WERI-Rb-1 (cell line): Measurements from ENCODE around the gene CHRNB4.
A peak's percentile ranks its signal among the peaks of the same experiment; 100 is the strongest.

Source experiments
- DNase-seq: peaks from one replicate; pipeline ENCODE4 v3.0.0-alpha.2; 2020
- H3K27ac ChIP-seq: fragments of 250-450 bp; sonication (Bioruptor Pico); 2 replicates; pipeline ENCODE4 v1.5.1; 2020; ENCODE audit warnings: mild to moderate bottlenecking, moderate library complexity
- H3K27me3 ChIP-seq: fragments of 250-450 bp; sonication (Bioruptor Pico); 2 replicates; pipeline ENCODE4 v1.5.1; 2021; ENCODE audit warnings: mild to moderate bottlenecking, low read depth, moderate library complexity; ENCODE audit not compliant: insufficient read depth, severe bottlenecking
- H3K36me3 ChIP-seq: fragments of 250-450 bp; sonication (Bioruptor Pico); 2 replicates; pipeline ENCODE4 v1.5.1; 2020; ENCODE audit warnings: mild to moderate bottlenecking, moderate library complexity
- H3K4me3 ChIP-seq: 2 replicates; pipeline ENCODE4 v1.5.1; 2011; ENCODE audit warnings: low read depth, mild to moderate bottlenecking, control low read depth, low read length
- H3K9me3 ChIP-seq: fragments of 250-450 bp; sonication (Bioruptor Pico); 2 replicates; pipeline ENCODE4 v1.5.1; 2021; ENCODE audit warnings: mild to moderate bottlenecking, moderate library complexity; ENCODE audit not compliant: severe bottlenecking
- TF ChIP-seq, protein P1 (sequence below): IDR thresholded peaks from 2 replicates; pipeline ENCODE4 v1.5.1; 2011; ENCODE audit warnings: low read depth, mild to moderate bottlenecking, control low read depth, inconsistent platforms, low read length

Gene CHRNB4

DNA sequence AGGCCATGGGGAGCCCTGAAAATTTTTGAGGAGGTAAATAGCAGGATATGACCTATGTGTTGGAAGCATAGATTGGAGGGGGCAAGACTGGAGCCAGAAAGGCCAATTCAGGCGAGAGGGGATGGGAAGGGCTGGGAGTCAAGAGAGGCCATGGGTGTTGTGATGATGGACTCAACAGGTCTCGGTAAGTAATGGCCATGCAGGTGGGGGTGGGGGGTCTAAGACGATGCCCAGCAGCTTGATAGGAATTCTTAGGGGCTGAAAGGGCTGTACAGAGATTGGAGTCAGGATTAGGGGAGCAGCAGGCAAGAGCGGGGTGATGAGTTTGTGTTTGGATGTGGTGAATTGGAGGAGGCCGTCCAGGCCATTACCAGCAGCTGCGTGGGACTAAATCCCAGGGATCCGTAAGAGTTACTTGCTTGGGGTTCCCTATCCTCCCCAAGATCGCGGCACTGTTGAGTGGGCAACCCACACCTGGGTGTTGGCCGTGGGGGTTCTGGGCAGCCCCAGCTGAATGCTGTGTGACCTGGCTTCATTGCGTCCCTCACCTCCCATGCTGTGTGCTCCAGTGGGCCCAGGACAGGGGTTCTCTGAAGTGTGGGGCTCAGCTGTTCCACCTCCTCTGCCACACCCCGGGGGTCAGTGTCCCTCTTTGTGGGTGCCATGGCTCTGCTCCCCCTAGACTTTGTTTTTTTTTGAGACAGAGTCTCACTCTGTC is 41.8 kb upstream of the CHRNB4 start:
- no peak for DNase-seq
- Histone ChIP-seq H3K27me3 (no peaks in the 10 kb centered on the region), H3K36me3 (no peaks in the 10 kb centered on the region), H3K9me3 (no peaks in the 10 kb centered on the region), H3K27ac (peak overlapping the region; percentile 91), H3K4me3 (no peak overlapping the region)
- TF ChIP-seq, protein P1, sequence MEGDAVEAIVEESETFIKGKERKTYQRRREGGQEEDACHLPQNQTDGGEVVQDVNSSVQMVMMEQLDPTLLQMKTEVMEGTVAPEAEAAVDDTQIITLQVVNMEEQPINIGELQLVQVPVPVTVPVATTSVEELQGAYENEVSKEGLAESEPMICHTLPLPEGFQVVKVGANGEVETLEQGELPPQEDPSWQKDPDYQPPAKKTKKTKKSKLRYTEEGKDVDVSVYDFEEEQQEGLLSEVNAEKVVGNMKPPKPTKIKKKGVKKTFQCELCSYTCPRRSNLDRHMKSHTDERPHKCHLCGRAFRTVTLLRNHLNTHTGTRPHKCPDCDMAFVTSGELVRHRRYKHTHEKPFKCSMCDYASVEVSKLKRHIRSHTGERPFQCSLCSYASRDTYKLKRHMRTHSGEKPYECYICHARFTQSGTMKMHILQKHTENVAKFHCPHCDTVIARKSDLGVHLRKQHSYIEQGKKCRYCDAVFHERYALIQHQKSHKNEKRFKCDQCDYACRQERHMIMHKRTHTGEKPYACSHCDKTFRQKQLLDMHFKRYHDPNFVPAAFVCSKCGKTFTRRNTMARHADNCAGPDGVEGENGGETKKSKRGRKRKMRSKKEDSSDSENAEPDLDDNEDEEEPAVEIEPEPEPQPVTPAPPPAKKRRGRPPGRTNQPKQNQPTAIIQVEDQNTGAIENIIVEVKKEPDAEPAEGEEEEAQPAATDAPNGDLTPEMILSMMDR: no peak

DNA sequence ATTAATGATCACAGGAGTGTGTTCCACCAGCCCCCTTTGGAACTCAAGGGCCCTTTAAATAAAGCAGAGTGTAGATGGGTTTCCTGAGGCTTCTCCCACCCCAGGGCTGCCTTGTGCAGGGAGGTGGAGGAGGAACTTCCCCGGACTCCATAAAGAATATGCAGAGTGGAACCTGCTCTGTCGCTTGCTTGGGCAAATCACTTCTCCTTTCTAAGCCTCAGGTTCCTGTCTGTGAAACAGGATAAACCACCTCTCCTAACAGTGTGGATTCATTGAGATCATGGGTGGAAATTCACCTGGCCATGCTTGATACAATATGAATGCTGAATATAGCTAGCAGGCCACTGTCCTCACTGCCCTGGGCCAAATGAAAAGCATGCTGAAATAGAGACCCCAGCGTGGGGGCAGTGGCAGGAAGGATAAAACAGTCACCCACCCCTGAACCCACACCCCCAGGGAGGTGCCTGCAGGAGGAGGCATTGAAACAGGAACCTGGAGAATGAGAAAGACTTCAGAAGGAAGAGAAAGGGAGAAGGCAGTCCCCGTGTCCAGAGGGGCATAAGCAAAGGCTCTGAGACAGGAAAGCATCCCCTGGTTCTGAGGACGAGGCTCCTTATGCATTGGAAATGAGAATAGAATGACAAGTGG is 41.1 kb upstream of the CHRNB4 start:
- no peaks in the 10 kb centered on the region for H3K27me3 ChIP-seq
- DNase-seq: no peak
- peak overlapping the region; percentile 91 for H3K27ac ChIP-seq
- no peaks in the 10 kb centered on the region for H3K36me3 ChIP-seq
- no peaks in the 10 kb centered on the region for H3K9me3 ChIP-seq
- no peak overlapping the region for H3K4me3 ChIP-seq
- TF ChIP-seq, protein P1: no peak

DNA sequence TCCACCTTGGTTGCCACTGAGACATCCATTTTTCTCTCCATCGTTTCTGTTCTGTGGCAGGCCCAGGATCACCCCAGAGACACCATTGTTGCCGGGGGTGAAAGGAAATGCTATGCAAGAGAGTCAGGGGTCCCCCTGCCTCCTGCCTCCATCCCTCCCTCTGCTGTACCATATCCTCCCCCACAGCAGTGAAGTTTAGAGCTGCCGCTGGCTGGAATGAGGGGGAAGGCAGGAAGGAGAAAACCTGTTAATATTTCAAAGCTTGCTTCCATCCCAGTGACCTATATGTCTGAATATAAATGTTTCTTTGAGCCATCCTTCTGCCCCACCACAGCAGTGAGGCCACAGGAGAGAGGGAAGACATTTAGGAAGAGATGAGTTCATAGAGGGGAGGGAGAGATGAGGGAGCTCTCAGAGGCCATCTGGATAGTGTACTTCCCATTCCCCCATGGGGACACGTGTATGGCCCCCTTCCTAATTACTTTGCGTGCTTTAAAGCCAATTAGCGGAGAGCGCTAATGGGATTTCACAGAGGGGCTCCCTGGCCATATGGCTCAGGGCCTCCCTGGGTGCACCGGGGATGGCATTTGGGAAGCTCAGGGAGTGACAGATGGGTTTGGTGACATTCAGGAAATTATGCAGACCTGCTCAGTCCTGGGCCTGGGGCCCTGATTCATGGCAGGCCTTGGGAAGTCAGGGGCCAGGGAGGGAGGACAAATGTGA is 40.4 kb upstream of the CHRNB4 start:
- Histone ChIP-seq H3K4me3 (no peak overlapping the region), H3K36me3 (no peaks in the 10 kb centered on the region), H3K27me3 (no peaks in the 10 kb centered on the region), H3K27ac (peak overlapping the region; percentile 91), H3K9me3 (no peaks in the 10 kb centered on the region)
- TF ChIP-seq, protein P1: no peak
- peak; percentile 98 for DNase-seq

DNA sequence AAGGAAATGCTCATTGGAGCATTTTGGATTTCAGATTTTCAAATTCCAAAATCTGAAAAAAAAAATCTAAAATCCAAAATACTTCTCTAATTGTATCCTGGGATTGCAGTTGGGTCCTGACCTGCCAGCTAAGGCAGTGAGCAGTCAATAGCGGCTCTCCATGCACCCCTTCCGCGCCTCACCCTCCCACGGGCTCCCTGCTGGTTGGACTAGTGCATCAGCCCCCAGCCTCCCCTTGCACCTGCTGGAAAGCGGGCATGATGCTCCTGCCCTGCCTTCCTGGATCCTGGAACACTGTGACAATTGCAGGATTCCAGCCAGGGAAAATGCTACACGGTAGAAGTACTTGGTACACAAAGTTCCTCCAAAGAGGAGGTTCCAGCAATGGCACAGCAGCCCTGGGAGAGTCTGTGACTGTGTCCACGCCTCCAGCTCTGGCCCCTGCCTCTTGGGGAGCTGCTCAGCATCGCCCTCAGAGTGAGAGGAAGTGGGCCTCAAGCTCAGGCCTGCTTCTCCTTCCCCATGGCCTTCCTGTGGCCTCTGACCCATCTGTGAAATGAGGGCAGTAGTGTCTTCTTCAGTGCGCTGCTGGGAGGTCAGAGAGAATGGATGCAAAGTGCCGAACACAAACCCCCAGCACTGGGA is 39.5 kb upstream of the CHRNB4 start:
- TF ChIP-seq, protein P1: no peak
- DNase-seq: peak; percentile 46
- Histone ChIP-seq H3K4me3 (no peak overlapping the region), H3K36me3 (no peaks in the 10 kb centered on the region), H3K27me3 (no peaks in the 10 kb centered on the region), H3K9me3 (no peaks in the 10 kb centered on the region), H3K27ac (peak overlapping the region; percentile 89)

DNA sequence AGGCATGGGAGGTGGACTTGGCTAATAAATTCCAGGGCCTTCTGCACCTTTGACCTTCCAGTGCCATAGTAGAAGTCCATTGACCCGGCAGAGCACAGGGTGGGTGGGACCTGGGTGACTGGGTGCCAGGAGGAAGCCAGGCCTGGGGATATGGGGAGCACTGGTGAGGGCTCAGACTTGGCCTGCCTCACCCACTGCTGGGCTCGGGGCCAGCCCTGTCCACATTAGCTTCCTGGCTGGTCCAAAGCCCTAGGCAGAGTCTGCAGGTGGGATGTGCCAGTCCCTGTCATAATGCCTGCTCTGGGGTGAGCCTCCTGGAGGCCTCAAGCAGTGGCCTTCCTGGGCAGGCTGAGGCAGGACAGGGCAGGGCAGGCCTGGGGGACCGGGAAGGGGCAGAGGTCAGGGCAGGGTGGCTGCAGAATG is 38.1 kb upstream of the CHRNB4 start:
- Histone ChIP-seq H3K9me3 (no peaks in the 10 kb centered on the region), H3K27me3 (no peaks in the 10 kb centered on the region), H3K36me3 (no peaks in the 10 kb centered on the region), H3K27ac (peak overlapping the region; percentile 84), H3K4me3 (no peak overlapping the region)
- no peak for DNase-seq
- TF ChIP-seq, protein P1: no peak
